Vagina (tissue), 2 donors: ENCODE measurements around the gene USP47. TPM values are rescaled to one million over a fixed set of nuclear protein-coding genes. Genes with fewer than 3 reads are reported as not detected.

Experiments used
- DNase-seq, 2 donors: peaks; one replicate each; pipeline ENCODE4 v3.0.0-alpha.2; 2017; ENCODE audit errors: extremely low spot score in 2 of 2
- H3K27ac ChIP-seq: fragments of 200-600 bp; sonication (generic); one replicate; pipeline ENCODE4 v1.5.1; 2019
- H3K27me3 ChIP-seq: fragments of 200-600 bp; sonication (generic); one replicate; pipeline ENCODE4 v1.5.1; 2019
- H3K36me3 ChIP-seq, 2 donors: fragments of 200-600 bp; sonication (generic); one replicate each; pipeline ENCODE4 v1.5.1; 2017 to 2019
- H3K4me1 ChIP-seq: fragments of 200-600 bp; sonication (generic); one replicate; pipeline ENCODE4 v1.5.1; 2019
- H3K4me3 ChIP-seq, 2 donors: fragments of 200-600 bp; sonication (generic); 1 replicate in 1 of 2; 2 replicates in 1 of 2; pipeline ENCODE4 v1.5.1; 2016 to 2019
- H3K9me3 ChIP-seq: fragments of 200-600 bp; sonication (generic); one replicate; pipeline ENCODE4 v1.5.1; 2019
- POLR2A ChIP-seq, 2 donors: fragments of 450-650 bp; IDR thresholded peaks; one replicate each; pipeline ENCODE4 v1.6.1; 2017; ENCODE audit warnings: antibody characterized with exemption in 2 of 2, mild to moderate bottlenecking in 2 of 2, moderate library complexity in 2 of 2
- POLR2AphosphoS5 ChIP-seq, 2 donors: sonication (generic); formaldehyde crosslinking; IDR thresholded peaks; one replicate each; pipeline ENCODE4 v1.9.0; 2017; ENCODE audit warnings: antibody characterized with exemption in 2 of 2, mild to moderate bottlenecking in 2 of 2, low read depth in 1 of 2; ENCODE audit not compliant: insufficient read depth in 1 of 2
- intact Hi-C: fragments of 100-400 bp; cut with DNase I; formaldehyde crosslinking; loops from one replicate; pipeline ENCODE4 v1.15.1; 2023
- total RNA-seq: library from RNA; depleted of rRNA; stranded (reverse); fragments of >200 nt; gene quantifications from one replicate; pipeline ENCODE4 v1.2.3, GENCODE V29; 2016
- TF ChIP-seq, protein P1 (sequence below), 3 experiments: fragments of 450-650 bp in 2 of 3; fragments of 200-600 bp in 1 of 3; sonication (generic) in 1 of 3; IDR thresholded peaks; one replicate each; pipeline ENCODE4 v1.5.1; 2017 to 2019; ENCODE audit warnings: antibody characterized with exemption in 3 of 3, mild to moderate bottlenecking in 2 of 3, moderate library complexity in 2 of 3

USP47 gene
- total RNA-seq, 1 donor from 2014 or later, result 69.2 TPM

DNA sequence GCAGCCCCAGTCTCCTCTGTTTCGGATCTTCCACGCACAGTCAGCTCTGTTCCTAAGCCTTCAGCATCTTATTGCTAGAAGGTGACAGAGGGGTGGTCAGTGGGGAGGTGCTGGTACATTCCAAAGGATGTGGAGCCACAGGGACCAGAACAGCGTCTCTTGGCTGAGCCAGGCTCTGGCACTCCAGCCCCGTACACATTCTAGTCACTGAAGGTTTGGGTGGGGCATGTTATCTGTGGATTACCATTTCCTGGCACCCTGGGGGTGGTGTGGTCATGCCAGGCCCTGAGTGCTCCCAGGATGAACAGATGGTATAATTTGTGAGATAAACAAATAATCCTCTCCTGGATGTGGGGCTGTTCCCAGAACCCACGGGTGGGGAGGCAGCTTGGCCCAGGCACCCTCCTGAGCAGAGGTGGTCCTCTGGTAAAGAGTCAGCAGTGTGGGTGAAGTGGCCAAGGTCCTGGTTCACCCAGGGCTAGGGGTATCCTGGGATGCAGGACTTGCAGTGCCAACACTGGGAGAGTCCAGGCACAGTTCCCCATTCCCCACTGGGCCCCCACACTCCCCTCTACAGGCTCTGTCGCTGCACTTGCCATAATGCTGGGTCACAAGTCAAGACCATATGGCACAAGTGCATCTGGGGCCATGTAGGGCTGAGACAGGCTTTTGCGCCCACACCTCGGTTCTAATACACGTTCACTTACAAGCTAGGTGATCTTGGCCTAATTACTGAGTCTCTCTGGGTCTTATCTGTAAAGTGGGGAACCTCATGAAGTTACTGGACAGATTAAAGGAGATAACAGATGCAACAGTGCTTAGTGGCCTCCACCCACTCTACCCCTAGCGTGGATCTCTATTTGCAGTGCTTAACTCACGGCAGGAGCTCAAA lies 133.7 kb downstream of the USP47 start:
- Histone ChIP-seq H3K36me3 (no peaks in the 10 kb centered on the region), H3K27ac (peak overlapping the region; percentile 72), H3K4me1 (peaks cover 84% of the 10 kb centered on the region), H3K27me3 (no peaks in the 10 kb centered on the region), H3K9me3 (no peaks in the 10 kb centered on the region), H3K4me3 (no peak overlapping the region)
- intact Hi-C loops, result loop anchor here (10.0 kb wide), 1 partner anchor 69 kb away; no protein-coding TSS in a partner anchor
- peak in 1 of 2 donors; percentile 84 for DNase-seq
- TF ChIP-seq POLR2AphosphoS5 (IDR thresholded peaks at IDR 0.05; ENCODE audit: insufficient read depth in 1 of 2, low read depth in 1 of 2) (no peak), POLR2A (IDR thresholded peaks at IDR 0.05) (no peak)
- TF ChIP-seq, protein P1, sequence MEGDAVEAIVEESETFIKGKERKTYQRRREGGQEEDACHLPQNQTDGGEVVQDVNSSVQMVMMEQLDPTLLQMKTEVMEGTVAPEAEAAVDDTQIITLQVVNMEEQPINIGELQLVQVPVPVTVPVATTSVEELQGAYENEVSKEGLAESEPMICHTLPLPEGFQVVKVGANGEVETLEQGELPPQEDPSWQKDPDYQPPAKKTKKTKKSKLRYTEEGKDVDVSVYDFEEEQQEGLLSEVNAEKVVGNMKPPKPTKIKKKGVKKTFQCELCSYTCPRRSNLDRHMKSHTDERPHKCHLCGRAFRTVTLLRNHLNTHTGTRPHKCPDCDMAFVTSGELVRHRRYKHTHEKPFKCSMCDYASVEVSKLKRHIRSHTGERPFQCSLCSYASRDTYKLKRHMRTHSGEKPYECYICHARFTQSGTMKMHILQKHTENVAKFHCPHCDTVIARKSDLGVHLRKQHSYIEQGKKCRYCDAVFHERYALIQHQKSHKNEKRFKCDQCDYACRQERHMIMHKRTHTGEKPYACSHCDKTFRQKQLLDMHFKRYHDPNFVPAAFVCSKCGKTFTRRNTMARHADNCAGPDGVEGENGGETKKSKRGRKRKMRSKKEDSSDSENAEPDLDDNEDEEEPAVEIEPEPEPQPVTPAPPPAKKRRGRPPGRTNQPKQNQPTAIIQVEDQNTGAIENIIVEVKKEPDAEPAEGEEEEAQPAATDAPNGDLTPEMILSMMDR (IDR thresholded peaks at IDR 0.05), result no peak

DNA sequence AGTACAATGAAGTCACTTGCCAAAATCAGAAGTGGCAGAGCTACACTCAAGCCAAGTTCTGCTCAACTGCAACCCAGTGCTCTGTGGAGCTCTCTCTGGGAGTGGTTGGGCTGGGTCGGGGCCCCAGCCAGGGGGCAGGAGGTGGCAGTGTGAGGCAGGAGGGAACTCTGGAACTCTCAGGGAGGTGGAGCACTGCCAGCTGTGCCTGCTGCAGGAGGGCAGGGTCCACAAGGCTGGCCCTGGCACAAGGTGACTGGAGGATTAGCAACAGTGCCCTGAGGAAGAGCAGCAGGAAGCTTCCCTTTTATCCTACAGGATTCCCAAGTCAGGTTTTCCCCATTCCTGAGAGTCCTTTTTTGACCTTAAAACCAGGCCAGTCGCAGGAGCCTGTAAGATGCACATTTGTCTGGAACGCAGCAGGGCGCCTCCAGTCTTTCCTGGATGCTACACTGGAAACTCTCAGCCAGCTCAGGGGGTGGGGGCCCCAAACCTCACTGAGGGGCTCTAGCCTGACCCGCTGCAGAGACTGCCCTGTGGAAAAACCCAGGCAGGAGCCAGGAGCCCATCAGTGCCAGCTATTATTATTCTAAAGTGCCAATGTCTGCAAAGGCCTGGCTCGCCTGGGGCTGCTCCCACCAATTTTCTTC lies 134.8 kb downstream of the USP47 start:
- peak overlapping the region; percentile 72 for H3K27ac ChIP-seq
- TF ChIP-seq POLR2AphosphoS5 (IDR thresholded peaks at IDR 0.05; ENCODE audit: insufficient read depth in 1 of 2, low read depth in 1 of 2), result no peak
- TF ChIP-seq POLR2A (IDR thresholded peaks at IDR 0.05), result no peak
- TF ChIP-seq, protein P1 (IDR thresholded peaks at IDR 0.05), result no peak
- peak overlapping the region in 1 of 2 donors; percentile 33 for H3K4me3 ChIP-seq
- no peaks in the 10 kb centered on the region for H3K27me3 ChIP-seq
- intact Hi-C loops, result loop anchor here (10.0 kb wide), 1 partner anchor 68 kb away; no protein-coding TSS in a partner anchor
- no peaks in the 10 kb centered on the region for H3K9me3 ChIP-seq
- H3K36me3 ChIP-seq, result no peaks in the 10 kb centered on the region
- H3K4me1 ChIP-seq, result peaks cover 90% of the 10 kb centered on the region
- no peak for DNase-seq

DNA sequence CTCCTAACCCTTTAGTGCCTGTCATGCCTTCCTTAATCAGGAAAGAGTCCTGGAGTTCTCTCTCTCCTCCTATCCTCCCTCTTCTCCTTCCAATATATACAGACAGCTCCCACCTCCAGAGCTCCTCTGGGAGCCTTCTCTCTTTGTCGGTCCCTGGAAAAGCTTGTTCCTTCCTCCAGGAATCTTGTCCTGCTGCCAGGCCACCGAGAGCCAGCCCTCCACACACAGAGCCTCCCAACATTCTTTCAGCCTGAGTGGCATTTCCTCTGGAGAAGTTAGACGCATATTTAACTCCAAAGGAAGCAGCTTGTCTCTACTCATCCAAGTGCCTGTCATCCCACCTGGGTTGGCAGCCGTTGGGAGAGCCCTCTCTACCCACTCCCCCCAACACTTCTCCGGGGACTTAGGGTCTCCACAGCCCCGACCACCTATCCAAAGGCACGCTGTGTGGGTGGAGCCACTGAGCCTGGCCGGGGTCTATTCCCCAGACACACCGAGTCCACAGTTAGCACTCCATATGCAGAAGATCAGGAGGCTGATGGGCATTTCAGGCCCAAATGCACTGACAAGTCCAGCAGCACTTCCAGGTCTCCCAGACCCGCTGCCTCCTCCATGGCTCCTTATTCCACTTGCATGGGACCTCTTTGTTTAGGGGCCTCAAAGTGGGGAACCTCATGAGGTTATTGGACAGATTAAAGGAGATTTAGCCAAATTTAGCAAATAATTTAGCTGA lies 135.6 kb downstream of the USP47 start:
- Histone ChIP-seq H3K27ac (peak overlapping the region; percentile 72), H3K4me1 (peaks cover 87% of the 10 kb centered on the region), H3K4me3 (peak overlapping the region in 1 of 2 donors; percentile 33), H3K9me3 (no peaks in the 10 kb centered on the region), H3K27me3 (no peaks in the 10 kb centered on the region), H3K36me3 (no peaks in the 10 kb centered on the region)
- peak; percentile 82 to 90 for DNase-seq
- intact Hi-C loops, result loop anchor here (10.0 kb wide), 1 partner anchor 67 kb away; no protein-coding TSS in a partner anchor
- TF ChIP-seq, protein P1 (IDR thresholded peaks at IDR 0.05), result no peak
- TF ChIP-seq POLR2AphosphoS5 (IDR thresholded peaks at IDR 0.05; ENCODE audit: insufficient read depth in 1 of 2, low read depth in 1 of 2), result peak; percentile 30 to 31

DNA sequence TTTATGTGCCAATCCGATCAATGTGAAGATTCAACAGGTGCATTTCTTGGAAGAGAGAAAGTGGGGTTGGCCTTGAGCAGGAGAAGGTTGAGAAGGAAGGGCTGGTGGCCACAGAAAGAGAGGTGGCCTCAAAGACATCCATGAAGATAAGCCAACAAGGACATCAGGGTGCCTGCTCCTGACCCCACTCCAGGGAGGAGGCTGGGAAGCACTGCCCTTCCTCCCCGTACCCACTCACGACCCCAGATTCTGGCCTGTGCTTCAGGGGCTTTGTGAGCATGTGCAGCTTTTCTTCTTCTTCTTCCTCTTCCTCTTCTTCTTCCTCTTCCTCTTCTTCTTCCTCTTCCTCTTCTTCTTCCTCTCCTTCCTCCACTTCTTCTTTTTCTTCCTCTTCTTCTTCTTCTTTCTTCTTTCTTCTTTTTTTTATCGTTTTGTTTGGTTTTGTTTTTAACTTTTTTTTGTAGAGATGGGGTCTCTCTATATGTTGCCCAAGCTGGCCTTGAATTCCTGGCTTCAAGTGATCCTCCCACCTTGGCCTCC lies 136.4 kb downstream of the USP47 start:
- no peaks in the 10 kb centered on the region for H3K9me3 ChIP-seq
- peaks cover 86% of the 10 kb centered on the region for H3K4me1 ChIP-seq
- peak overlapping the region; percentile 72 for H3K27ac ChIP-seq
- intact Hi-C loops, result loop anchor here (10.0 kb wide), 1 partner anchor 67 kb away; no protein-coding TSS in a partner anchor
- H3K36me3 ChIP-seq, result no peaks in the 10 kb centered on the region
- no peaks in the 10 kb centered on the region for H3K27me3 ChIP-seq
- DNase-seq, result peak in 1 of 2 donors; percentile 80
- TF ChIP-seq POLR2A (IDR thresholded peaks at IDR 0.05) (no peak), POLR2AphosphoS5 (IDR thresholded peaks at IDR 0.05; ENCODE audit: insufficient read depth in 1 of 2, low read depth in 1 of 2) (no peak)
- TF ChIP-seq, protein P1 (IDR thresholded peaks at IDR 0.05), result no peak
- no peak overlapping the region for H3K4me3 ChIP-seq
